Renal cortical epithelial cell (primary cell): ENCODE measurements around the gene MCTP1. TPM values are rescaled to one million over a fixed set of nuclear protein-coding genes. Genes with fewer than 3 reads are reported as not detected.
A peak's percentile ranks its signal among the peaks of the same experiment; 100 is the strongest.
"Not testable (repeated sequence)": the region's sequence is repeated elsewhere in the genome, so short reads cannot be mapped to it uniquely, and the experiment has no call there.

Source experiments
- DNase-seq: peaks from one replicate; pipeline ENCODE4 v3.0.0-alpha.2; 2011; ENCODE audit warnings: low read depth
- total RNA-seq: library from RNA; depleted of rRNA; stranded (reverse); fragments of >200 nt; gene quantifications from 2 replicates; pipeline ENCODE4 v1.2.3, GENCODE V29; 2014

Gene MCTP1
- total RNA-seq, 1 donor from 2014 or later, result 22.3 TPM

DNA sequence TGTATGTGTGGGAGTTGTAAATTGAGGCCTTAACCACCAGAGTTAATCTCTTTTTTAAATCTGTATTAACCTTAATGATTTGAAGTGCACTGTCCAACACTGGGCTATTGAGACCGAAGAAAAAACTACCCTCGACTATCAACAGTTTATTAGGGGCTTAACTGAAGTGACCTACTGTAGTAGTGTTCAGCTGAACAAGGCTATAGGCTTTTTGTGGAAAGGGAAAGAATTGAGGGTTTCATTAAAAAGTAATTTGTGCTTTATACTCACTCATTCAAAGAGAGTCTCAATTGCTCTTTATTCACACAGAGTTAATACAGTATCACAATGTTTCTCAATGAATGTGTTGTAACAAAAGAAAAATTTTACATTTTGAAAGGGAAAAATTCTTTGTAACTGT lies 399.0 kb downstream of the MCTP1 start:
- no peak for DNase-seq

DNA sequence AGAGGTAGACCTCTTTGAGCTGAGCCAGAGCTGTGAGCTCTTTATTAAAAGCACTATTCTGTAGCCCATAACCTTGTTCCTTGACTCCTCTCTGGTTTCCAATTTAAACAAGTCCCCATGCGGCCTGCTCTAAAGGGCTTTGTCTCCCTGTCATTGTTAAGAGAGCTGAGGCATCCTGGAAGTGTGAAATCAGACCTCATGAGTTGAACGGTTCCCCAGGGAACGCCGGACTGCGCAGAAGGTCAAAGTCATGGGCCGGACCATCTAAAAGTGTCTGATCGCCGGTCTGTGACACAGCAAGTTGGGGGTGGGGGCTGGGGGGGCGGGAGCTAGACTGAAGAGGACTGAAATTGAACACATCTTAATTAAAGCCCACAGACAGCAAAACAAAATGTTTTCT lies 400.6 kb downstream of the MCTP1 start:
- DNase-seq, result peak; percentile 19

DNA sequence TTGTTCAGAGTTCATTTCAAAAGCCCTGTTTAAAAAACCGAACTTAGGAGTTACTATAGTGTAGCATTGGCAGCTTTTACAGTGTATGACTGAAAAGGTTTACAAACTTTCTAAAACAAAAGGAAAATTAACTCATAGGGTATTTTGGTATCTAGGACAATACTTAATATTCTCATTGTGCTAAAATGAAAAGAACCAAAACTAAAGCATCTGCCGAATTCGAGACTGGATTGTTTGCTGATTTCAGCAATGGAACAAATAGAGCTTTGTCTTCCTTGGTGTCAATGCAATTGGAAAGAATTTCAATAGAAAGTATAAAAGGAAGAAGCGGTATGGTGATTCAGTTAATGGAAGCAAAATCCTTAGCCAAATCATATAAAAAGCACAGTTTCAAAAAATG lies 412.4 kb downstream of the MCTP1 start:
- no peak for DNase-seq

GRCh38 chr5:94870511-94871183 lies 414.2 kb downstream of the MCTP1 start:
- no peak for DNase-seq

DNA sequence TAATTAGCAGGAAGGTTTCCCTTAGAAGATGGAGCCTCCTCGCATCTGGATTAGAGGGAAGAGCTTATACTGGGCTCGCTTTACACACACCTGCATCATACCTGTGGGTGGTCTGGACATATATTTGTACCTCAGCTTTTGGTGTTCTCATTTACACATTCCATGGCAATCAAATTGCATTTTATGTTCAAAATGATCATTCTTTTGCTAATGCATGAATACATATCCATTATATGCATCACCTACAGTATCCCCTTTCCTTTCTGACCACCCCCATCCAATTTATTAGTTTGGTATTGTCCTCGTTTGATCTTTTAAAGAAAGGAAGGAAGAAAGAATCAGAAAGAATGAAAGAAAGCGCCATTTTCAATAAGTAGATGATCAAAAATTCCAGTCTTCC lies 415.0 kb downstream of the MCTP1 start:
- no peak for DNase-seq

GRCh38 chr5:94863951-94864350 lies 420.9 kb downstream of the MCTP1 start:
- no peak for DNase-seq

DNA sequence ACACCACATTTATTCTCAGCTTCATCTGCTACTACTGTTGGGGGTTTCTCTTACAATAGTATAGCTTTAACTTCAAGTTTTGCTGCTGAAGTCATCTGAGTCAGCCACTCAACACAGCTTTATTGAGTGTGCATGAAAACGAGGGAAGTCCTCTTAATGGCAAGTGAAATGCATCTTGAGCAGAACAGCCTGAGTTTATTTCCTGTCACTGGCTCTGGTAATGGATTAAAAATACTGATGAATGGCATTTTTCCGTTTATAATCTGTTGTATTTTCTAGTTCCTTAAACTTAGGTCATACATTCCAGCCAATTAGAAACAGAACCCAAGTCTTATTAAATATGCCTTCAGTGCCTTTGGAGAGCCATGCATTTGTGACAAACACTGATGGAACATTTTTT lies 427.8 kb downstream of the MCTP1 start:
- DNase-seq, result no peak

DNA sequence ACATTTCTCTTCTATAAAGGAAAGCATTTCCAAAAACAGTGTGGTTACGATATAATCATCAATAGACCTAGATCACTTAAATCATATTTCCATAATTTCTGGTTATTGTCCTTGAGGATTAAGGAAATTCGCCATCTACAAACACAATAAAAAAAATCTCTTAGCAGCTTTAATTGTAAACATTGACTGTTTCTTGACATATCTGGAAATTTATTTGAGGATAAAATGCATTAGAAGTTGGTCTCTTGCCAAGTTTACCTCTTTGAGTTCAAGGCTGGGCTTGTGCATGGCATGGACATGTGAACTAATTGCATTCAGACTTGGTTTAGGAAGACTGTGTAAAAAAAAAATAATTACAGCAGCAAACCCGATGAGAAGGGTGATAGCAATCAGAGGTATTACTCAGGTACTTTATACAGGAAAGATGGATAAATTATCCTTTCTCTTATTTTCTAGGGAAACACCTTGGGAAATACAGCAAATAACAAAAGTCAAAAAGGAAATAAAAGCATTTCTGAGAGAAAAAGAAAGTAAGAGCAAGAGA lies 428.6 kb downstream of the MCTP1 start:
- DNase-seq, result no peak

DNA sequence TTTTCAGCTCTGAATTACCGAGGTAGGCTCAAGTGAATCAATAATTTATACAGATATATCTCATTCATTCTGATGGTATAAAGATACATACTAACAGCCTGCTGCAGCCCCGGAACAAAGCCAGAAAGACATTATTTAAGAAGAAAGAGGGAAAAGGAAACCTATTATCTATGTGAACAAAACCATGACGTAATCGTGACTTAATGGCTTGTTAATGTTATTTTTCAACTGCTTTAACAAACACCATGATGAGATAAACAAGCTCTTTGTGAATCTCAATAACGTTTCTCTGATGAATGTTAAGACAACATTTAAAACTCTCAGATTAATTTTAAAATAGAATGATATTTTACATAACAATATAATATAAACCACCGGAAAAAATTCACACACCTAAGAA lies 429.4 kb downstream of the MCTP1 start:
- DNase-seq, result no peak

DNA sequence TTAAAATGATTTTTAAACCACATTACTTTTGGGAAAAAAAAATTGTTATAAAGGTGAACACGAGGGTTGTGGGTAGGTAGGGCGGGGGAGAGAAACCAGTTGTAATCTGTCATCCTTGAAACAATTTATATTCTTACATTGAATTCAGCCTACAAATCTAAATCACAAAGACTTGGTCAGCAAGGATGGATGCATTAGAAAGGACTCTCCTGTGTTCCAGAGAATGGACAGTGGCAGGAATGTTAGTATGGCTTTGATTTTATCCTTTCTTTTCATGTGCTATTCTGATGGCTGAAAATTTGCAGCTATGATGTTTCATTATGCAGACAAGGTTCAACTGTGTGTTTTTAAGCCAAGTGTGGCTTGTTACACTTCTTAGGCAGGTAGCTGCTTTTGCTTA lies 431.8 kb downstream of the MCTP1 start:
- no peak for DNase-seq

- no peak for DNase-seq
Measured at GRCh38 chr5:94850960-94851359, 433.9 kb downstream of the MCTP1 start.

- peak; percentile 72 for DNase-seq
Measured at GRCh38 chr5:94849821-94850736, 434.8 kb downstream of the MCTP1 start.

GRCh38 chr5:94849324-94849723 lies 435.6 kb downstream of the MCTP1 start:
- DNase-seq, result no peak

DNA sequence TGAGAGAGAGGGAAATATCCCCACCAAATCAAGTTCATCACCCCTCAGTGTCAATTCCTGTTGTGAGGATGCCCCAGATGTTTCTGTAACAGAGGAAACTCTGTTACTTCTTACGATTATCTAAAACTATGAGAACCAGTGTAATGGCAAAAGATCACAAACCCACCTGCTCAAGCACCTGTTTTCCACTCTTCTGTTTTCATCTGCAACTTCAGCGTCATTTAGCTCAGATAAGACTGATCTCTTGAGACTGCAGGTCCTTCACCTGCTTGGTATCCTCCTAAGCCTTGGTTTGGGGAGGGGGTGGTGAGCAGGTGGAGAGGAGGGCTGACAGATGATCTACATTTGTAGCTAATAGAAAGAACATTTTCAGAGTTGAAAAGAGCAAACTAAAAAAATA lies 437.2 kb downstream of the MCTP1 start:
- DNase-seq, result no peak

DNA sequence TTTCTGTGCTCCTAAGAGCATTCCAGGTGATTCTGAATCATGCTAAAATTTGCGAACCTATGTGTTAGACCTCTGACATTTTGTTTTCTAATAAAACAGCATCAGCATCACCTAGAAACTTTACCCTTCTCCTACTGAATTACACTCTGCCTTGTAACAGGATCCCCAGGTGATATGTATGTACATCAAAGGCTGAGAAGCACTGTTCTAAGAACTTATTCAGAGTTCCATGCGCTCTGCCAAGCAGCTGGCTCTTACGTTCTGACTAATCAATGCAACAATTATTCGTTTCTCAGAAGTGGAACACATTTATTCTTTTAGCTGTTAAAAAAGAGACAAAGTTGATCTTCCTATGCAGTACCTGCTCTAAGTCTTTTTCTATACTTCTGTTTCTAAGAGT lies 437.9 kb downstream of the MCTP1 start:
- DNase-seq, result no peak

DNA sequence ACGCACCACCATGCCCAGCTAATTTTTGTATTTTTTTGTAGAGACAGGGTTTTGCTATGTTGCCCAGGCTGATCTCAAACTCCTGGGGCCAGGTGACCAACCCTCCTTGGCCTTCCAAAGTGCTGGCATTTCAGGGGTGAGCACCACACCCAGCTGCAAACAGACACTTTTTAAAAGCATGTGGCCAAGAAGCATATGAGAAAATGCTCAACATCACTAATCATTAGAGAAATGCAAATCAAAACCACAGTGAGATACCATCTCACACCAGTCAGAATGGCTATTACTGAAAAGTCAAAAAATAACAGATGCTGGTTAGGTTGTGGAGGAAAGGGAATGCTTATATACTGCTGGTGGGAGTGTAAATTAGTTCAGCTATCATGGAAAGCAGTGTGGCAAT lies 439.2 kb downstream of the MCTP1 start:
- DNase-seq, result not testable (repeated sequence)

- DNase-seq, result no peak
Measured at GRCh38 chr5:94841598-94842322, 443.1 kb downstream of the MCTP1 start.

DNA sequence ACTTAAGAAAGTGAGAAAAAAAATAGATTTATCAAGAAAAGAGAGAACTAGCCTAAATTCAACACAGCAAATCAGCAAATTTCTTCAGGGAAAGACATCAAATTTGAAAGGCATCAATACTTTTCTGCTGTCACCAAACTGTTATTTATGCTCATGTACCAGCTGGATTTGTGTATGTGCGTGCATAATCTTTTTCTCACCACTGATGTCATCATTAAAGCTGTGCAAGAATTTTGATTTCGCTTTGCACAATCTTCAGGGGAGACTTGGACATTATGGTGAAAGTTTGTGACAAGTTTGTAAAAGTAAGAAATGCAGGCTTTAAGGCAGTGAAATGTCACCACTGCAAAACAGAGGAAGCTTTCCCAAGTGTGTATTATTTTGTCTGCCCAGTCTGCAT lies 451.0 kb downstream of the MCTP1 start:
- no peak for DNase-seq

GRCh38 chr5:94832685-94833084 lies 452.2 kb downstream of the MCTP1 start:
- no peak for DNase-seq

DNA sequence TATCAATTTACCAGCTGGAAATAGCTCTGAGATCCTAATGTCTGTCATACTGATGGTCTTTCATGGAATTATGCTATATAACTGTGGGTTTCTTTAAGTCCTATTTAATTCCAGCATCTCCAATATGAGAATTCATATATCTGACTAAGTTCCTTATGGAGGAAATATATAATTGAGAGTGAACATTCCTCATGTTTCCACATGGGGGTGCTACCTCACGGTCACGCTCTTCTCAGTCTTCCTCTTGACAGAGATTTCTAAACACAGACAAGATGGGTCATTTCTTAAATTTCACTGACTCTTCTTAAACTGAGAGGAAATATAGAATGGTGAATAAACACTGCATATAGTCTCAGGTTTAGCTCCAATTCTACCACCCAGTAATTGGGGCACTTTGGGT lies 454.4 kb downstream of the MCTP1 start:
- peak; percentile 15 for DNase-seq

GRCh38 chr5:94828222-94828621 lies 456.7 kb downstream of the MCTP1 start:
- not testable (repeated sequence) for DNase-seq

- no peak for DNase-seq
Measured at GRCh38 chr5:94820488-94820887, 464.4 kb downstream of the MCTP1 start.
